K562 (cell line): ENCODE measurements around the gene WDR46.

ENCODE experiments used
- EZH2 ChIP-seq: IDR thresholded peaks from 2 replicates; pipeline ENCODE4 v1.6.1; 2012; ENCODE audit warnings: low read depth, mild to moderate bottlenecking, inconsistent platforms, low read length, borderline replicate concordance
- FOS ChIP-seq: IDR thresholded peaks from 3 replicates; pipeline ENCODE4 v1.6.1; 2011; ENCODE audit not compliant: insufficient read length; ENCODE audit errors: extremely low read depth
- GTF2E2 ChIP-seq: fragments of 200-800 bp; sonication (Bioruptor generic); IDR thresholded peaks from 2 replicates; pipeline ENCODE4 v1.6.1; 2016; ENCODE audit warnings: missing genetic modification characterization, missing compliant biosample characterization
- JUNB ChIP-seq: fragments of 450-650 bp; formaldehyde crosslinking; conservative IDR thresholded peaks from 2 replicates; pipeline ENCODE4 v1.4.0; 2020; ENCODE audit warnings: mild to moderate bottlenecking
- NFE2L1 ChIP-seq: fragments of 450-650 bp; IDR thresholded peaks from 2 replicates; pipeline ENCODE4 v1.6.1; 2016; ENCODE audit warnings: missing genetic modification characterization, low read depth, mild to moderate bottlenecking, missing compliant biosample characterization, moderate library complexity, borderline replicate concordance
- NRF1 ChIP-seq, 2 experiments: fragments of 450-650 bp; IDR thresholded peaks in 1 of 2; conservative IDR thresholded peaks in 1 of 2; 2 replicates each; pipeline ENCODE4 v1.6.1; 2014; ENCODE audit warnings: mild to moderate bottlenecking in 2 of 2
- TRIM24 ChIP-seq, 2 experiments: fragments of 450-650 bp; IDR thresholded peaks; 2 replicates each; pipeline ENCODE4 v1.6.1; 2016
- TF ChIP-seq, protein P1 (sequence below): sonication (generic); formaldehyde crosslinking; IDR thresholded peaks from 2 replicates; pipeline ENCODE4 v1.8.1; 2023; ENCODE audit warnings: missing genetic modification reagents, mild to moderate bottlenecking, borderline replicate concordance

- no peak for TF ChIP-seq FOS
- no peak for TF ChIP-seq GTF2E2 (tag)
- TF ChIP-seq EZH2 = no peak
- TF ChIP-seq NRF1 (conservative IDR thresholded peaks at IDR 0.05 in 1 of 2, IDR thresholded peaks at IDR 0.05 in 1 of 2) = no peak
- no peak for TF ChIP-seq JUNB (CRISPR knock-in tag)
- TF ChIP-seq, protein P1, sequence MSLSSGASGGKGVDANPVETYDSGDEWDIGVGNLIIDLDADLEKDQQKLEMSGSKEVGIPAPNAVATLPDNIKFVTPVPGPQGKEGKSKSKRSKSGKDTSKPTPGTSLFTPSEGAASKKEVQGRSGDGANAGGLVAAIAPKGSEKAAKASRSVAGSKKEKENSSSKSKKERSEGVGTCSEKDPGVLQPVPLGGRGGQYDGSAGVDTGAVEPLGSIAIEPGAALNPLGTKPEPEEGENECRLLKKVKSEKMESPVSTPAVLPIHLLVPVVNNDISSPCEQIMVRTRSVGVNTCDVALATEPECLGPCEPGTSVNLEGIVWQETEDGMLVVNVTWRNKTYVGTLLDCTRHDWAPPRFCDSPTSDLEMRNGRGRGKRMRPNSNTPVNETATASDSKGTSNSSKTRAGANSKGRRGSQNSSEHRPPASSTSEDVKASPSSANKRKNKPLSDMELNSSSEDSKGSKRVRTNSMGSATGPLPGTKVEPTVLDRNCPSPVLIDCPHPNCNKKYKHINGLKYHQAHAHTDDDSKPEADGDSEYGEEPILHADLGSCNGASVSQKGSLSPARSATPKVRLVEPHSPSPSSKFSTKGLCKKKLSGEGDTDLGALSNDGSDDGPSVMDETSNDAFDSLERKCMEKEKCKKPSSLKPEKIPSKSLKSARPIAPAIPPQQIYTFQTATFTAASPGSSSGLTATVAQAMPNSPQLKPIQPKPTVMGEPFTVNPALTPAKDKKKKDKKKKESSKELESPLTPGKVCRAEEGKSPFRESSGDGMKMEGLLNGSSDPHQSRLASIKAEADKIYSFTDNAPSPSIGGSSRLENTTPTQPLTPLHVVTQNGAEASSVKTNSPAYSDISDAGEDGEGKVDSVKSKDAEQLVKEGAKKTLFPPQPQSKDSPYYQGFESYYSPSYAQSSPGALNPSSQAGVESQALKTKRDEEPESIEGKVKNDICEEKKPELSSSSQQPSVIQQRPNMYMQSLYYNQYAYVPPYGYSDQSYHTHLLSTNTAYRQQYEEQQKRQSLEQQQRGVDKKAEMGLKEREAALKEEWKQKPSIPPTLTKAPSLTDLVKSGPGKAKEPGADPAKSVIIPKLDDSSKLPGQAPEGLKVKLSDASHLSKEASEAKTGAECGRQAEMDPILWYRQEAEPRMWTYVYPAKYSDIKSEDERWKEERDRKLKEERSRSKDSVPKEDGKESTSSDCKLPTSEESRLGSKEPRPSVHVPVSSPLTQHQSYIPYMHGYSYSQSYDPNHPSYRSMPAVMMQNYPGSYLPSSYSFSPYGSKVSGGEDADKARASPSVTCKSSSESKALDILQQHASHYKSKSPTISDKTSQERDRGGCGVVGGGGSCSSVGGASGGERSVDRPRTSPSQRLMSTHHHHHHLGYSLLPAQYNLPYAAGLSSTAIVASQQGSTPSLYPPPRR = no peak
- TF ChIP-seq NFE2L1 (tag) = no peak
- no peak for TF ChIP-seq TRIM24 (IDR thresholded peaks at IDR 0.05)
Observed at GRCh38 chr6:33237741-33238140, 51.3 kb downstream of the WDR46 start.
